NCI-H226 (cell line): ENCODE data around the gene APCDD1L.

ENCODE experiments used
- DNase-seq: peaks from one replicate; pipeline ENCODE4 v3.0.0-alpha.2; 2015

Gene APCDD1L

DNA sequence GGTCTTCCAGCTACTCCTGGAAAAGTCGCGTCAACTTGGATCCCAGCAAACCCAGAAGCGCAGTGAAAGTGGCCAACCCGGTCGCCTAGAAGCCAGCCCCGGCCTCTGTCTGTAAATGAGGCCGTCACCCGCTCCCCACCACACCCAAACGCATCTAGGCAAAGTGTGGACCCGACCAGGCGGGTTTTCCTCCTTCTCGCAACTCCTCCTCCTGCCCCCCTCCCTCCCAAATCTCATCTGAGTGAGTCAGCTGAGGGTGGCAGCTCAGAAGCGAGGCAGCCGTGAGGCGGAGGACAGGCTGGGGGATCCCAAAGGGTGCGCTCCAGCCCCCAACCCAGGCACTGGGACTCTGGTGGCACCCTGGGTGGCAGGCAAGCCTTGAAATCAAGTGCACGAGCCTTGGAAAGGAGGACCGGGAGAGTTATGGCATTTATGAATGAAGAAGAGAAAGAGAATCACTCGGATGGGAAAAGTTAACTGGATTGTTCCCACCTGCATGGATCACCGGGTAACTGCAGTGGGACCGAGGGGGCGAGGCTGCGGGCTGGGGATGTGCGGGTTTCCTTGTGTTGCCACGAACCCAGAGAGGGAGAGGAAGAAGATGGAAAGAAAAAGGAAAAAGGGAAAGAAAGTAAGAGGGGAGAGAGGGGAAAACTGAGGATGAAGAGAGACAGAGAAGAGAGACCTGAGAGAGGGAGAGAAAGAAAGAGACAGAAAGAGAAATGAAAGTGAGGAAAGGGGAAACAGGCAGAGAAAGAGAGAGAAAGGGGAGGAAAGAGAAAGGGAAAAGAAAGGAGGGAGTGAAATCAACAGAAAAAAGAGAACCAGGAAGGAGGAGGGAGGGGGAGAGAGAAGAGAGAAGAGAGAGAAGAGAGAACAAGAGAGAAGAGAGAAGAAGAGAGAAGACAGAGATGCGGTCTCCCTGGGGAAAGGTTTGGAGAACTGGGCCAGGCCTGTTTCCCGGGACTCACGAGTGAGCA is at the start of gene APCDD1L:
TSS of gene APCDD1L (minus strand) at position 167 of the 980 bp plus-strand sequence. CDS start 692 bp downstream, outside the sequence.
- peak; percentile 42 for DNase-seq

- DNase-seq: no peak
Measured at GRCh38 chr20:58559368-58559729, 44.1 kb upstream of the APCDD1L start.

DNA sequence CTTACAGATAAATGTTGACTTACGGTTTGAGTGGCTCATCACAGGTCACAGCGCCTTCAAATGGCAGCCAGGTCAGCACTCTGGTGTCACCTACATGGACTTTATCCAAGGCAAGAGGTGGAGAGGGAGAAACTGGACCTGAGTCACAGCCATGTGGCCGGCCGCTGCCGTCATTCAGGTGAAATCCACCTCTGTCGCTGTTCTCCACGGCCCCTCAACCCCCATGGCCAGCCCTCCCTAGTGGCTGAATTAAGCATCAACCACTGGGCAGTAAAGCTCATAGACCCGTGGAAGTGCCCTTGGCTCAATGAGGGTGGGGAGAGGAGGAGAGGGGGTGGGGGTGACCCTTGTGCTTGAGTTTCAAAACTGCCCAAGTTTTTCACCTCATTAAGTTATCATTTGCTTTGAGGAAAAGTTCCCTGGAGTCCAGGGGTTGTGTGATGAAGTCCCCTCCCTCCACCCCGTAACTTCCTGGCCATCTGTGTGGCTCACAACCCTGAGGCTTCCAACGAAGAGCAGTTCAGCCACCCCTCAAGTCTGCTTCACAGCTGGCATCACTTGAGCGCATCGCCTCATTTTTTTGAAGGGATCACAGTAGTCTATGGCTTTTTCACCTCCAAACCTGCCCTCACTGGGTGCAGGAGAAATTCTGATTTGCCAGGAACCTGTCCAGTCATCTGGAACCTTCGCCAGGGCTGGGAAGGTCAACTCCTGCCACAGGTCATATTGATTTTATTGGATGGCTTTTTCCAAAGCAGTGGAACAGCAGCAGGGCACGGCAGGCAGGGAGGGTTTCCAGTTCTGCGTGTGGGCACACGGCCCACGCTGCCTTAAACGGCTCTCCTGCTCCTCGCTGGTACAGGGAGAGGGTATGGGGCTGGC is 43.5 kb upstream of the APCDD1L start:
- DNase-seq: no peak

GRCh38 chr20:58557733-58558342 is 42.6 kb upstream of the APCDD1L start:
- peak; percentile 23 for DNase-seq

DNA sequence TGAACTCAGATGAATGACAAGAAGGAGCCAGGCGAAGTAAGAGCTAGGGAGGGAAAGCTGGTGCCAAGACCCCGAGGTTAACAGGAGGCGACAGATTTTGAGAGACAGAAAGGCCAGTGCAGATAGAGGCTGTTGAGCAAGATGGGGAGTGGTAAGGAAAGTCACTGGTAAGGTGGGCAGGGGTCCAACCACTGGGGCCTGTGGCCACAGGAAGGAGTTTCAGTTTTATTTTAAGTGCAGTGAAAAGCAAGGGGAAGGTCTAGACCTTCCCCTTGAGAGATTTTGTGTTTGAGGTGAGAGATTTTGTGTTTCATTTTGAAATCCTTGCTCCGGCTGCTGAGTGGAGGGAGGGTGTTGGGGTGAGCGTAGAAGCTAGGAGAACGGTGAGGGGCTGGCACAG is 41.8 kb upstream of the APCDD1L start:
- no peak for DNase-seq

- peak; percentile 86 for DNase-seq
Measured at GRCh38 chr20:58555078-58555765, 40.0 kb upstream of the APCDD1L start.

DNA sequence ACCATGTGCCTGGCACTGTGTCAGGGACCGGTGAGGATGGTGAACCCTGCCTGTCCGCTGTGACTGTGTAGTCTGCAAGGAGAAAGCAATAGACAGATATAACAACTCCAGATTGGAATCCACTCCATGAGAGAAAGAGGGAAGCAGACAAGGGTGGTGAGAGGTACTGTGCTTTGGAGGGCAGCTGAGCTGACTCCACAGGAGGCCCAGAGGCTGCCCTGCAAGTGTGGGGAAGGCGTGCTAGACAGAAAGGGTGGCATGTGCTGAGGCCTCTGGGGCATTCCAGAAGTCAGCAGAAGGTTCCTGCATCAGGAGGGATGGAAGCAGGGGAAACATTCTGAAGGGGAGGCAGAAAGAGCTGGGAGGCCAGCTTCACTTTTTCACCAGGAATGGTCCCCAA is 39.3 kb upstream of the APCDD1L start:
- no peak for DNase-seq

DNA sequence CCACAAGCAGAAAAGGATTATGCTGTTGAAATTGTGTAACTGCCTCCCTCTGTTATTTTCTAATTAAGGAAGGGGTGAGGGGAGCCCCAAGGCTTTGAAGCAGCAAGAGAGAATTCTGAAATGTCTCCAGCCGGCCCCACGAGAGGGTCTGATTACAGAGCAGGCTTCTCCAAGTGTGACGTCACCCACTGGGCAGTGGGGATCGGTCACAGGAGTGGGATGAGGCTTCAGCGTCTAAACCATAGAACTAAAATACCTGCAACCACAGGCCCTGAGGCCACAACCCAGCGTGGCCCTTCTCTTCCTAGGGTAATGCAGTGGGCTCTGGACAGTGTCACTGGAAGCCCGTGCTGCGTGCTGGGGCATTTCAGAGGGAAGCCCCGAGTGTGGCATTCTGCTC is 38.6 kb upstream of the APCDD1L start:
- no peak for DNase-seq

- no peak for DNase-seq
Measured at GRCh38 chr20:58553166-58553696, 38.0 kb upstream of the APCDD1L start.

- DNase-seq: no peak
Measured at GRCh38 chr20:58552366-58552934, 37.3 kb upstream of the APCDD1L start.

DNA sequence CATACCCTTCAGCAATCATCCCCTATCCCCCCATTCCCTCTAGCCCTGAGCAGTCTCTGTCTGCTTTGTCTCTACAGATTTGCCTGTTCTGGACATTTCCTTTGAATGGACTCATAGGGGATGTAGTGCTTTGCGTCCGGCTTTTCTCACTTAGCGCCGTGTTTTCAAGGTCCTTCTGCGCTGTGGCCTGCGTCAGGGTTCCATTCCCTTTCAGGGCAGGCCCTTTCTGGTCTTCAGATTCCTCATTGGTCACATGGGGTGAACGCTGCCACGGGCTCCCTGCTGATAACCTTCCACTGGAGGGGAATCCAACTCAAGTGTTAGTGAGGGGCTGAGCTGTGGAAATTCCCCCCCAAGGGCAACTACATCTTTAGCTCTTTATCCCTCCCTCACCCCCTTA is 36.4 kb upstream of the APCDD1L start:
- no peak for DNase-seq

GRCh38 chr20:58550275-58551059 is 35.3 kb upstream of the APCDD1L start:
- no peak for DNase-seq

GRCh38 chr20:58549231-58550209 is 34.3 kb upstream of the APCDD1L start:
- no peak for DNase-seq

- DNase-seq: no peak
Measured at GRCh38 chr20:58547623-58548475, 32.6 kb upstream of the APCDD1L start.

DNA sequence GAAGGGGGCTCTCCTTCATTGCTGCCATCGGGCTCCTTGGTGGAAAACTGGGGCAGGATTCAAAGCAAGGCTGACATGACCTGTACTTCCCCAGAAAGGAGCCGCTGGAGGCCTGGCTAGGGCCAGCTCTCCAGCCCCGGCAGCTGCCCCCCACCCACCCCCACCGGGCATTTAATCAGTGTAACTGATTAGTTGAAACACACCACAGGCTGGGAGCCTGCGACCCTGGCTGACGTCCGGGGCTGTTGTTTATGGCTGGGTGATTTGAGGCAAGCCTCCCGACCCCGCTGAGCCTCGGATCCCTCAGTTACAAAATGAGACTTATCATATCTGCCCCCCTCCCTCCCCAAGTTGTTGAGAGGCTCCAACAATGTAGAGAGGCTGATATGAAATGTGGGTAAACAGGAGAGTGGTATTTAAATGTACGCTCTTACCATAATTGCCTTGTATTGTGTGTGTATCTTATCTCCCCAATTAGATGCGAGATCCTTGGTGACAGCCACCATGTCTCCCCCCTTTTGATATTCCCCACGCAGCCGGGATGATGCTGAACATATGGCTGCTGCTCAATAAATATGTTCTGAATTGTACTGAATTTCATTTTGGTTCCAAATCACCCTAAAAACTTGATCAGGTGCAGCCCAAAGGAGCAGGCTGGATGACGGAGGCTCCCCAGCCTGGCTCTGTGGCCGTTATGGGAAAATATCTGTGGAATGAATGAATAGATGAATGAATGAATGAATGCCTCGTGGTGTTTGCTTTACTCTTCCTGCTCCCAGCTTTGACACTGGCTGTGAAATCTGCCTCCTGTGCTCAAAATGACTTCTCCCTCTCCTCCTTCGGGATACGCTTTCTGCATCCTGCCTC is 31.8 kb upstream of the APCDD1L start:
- no peak for DNase-seq

- no peak for DNase-seq
Measured at GRCh38 chr20:58546416-58546711, 31.2 kb upstream of the APCDD1L start.

DNA sequence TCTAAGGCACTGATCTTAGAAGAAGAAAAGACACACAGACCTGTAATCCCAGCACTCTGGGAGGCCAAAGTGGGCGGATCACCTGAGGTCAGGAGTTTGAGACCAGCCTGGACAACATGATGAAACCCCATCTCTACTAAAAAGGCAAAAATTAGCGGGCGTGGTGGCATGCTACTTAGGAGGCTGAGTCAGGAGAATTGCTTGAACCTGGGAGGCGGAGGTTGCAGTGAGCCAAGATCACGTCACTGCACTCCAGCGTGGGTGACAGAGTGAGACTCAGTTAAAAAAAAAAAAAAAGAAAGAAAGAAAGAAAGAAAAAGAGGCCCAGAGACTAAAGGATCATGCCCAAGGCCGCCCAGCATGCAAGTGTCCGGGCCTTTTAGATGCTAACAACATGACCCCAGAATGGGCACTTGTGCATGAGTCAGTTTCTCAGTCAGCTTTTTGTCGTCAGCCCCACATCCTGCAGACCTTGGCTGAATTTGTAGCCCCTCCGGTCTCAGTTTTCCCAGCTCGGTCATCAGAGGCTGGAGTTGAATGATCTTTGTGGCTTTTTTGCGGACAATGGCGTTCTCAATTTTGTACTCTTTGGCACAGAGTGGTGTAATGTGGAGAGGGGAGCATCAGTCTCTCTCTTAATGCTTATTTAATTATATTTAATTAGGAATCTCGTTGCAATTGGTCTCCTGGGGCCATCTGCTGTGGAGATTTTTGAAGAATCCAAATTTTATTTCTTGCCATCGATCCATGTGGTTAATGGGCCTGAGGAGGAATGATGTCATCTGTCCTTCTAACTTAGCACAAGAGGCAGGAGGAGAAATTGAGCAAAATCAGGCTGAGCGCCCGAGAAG is 30.6 kb upstream of the APCDD1L start:
- DNase-seq: no peak
